ENCODE data around the gene DBH.

DNA sequence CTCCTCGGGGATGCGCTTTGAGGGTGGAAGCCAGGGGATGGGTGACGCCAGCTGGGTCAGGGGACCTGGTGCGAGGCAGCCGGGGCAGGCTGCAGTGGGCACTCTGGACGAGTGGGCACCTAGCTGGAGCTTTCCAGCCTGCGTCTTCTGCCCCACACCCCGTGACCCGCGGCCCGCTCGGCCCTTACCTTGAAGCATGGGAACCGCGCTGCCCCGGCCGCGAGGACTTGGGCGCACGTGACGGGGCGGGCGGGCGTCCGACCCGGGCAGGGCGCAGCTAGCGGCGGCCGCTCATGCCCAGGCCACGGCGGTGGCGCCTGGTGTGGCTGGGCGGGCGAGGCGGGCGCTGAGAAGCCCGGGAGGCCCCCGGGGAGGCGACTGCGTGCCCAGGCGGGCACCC, 27.3 kb upstream of the DBH start:
- TF ChIP-seq YY1 (IDR thresholded peaks at IDR 0.05; ENCODE audit: low read depth), result no peak
- TF ChIP-seq RAD21 (IDR thresholded peaks at IDR 0.05; ENCODE audit: low read depth), result no peak
- TF ChIP-seq, protein P1, sequence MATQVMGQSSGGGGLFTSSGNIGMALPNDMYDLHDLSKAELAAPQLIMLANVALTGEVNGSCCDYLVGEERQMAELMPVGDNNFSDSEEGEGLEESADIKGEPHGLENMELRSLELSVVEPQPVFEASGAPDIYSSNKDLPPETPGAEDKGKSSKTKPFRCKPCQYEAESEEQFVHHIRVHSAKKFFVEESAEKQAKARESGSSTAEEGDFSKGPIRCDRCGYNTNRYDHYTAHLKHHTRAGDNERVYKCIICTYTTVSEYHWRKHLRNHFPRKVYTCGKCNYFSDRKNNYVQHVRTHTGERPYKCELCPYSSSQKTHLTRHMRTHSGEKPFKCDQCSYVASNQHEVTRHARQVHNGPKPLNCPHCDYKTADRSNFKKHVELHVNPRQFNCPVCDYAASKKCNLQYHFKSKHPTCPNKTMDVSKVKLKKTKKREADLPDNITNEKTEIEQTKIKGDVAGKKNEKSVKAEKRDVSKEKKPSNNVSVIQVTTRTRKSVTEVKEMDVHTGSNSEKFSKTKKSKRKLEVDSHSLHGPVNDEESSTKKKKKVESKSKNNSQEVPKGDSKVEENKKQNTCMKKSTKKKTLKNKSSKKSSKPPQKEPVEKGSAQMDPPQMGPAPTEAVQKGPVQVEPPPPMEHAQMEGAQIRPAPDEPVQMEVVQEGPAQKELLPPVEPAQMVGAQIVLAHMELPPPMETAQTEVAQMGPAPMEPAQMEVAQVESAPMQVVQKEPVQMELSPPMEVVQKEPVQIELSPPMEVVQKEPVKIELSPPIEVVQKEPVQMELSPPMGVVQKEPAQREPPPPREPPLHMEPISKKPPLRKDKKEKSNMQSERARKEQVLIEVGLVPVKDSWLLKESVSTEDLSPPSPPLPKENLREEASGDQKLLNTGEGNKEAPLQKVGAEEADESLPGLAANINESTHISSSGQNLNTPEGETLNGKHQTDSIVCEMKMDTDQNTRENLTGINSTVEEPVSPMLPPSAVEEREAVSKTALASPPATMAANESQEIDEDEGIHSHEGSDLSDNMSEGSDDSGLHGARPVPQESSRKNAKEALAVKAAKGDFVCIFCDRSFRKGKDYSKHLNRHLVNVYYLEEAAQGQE (IDR thresholded peaks at IDR 0.05; ENCODE audit: low read depth), result no peak
- TF ChIP-seq CREB1 (IDR thresholded peaks at IDR 0.05; ENCODE audit: low read depth), result no peak
- TF ChIP-seq, protein P2, sequence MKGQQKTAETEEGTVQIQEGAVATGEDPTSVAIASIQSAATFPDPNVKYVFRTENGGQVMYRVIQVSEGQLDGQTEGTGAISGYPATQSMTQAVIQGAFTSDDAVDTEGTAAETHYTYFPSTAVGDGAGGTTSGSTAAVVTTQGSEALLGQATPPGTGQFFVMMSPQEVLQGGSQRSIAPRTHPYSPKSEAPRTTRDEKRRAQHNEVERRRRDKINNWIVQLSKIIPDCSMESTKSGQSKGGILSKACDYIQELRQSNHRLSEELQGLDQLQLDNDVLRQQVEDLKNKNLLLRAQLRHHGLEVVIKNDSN (IDR thresholded peaks at IDR 0.05), result peak; percentile 46; the same call in 1 of the 2 replicates
- TF ChIP-seq, protein P3, sequence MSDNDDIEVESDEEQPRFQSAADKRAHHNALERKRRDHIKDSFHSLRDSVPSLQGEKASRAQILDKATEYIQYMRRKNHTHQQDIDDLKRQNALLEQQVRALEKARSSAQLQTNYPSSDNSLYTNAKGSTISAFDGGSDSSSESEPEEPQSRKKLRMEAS (IDR thresholded peaks at IDR 0.05), result 0 out of 2 replicates have a peak, but pooled peaks have one; percentile 15
- no peak for TF ChIP-seq NFIC (IDR thresholded peaks at IDR 0.05)
- no peak for TF ChIP-seq TAF1 (IDR thresholded peaks at IDR 0.05; ENCODE audit: low read depth)
- no peak for TF ChIP-seq CEBPB (IDR thresholded peaks at IDR 0.05)
- TF ChIP-seq EP300 (IDR thresholded peaks at IDR 0.05; ENCODE audit: borderline replicate concordance), result no peak
- TF ChIP-seq FOXM1 (IDR thresholded peaks at IDR 0.05; ENCODE audit: borderline replicate concordance, low read depth), result no peak
- TF ChIP-seq TEAD4 (IDR thresholded peaks at IDR 0.05), result no peak
- no peak for TF ChIP-seq ZBTB7A (IDR thresholded peaks at IDR 0.05; ENCODE audit: low read depth)

All from Ishikawa (cell line).